GM19351 (cell line): Measurements from ENCODE around the gene COL4A2.

ENCODE experiments used
- ATAC-seq: cut with Tn5 transposase; IDR thresholded peaks from one replicate; pipeline ENCODE4 v1.9.1; 2021; ENCODE audit warnings: mild to moderate bottlenecking, moderate library complexity; ENCODE audit not compliant: unreplicated experiment

Gene COL4A2

DNA sequence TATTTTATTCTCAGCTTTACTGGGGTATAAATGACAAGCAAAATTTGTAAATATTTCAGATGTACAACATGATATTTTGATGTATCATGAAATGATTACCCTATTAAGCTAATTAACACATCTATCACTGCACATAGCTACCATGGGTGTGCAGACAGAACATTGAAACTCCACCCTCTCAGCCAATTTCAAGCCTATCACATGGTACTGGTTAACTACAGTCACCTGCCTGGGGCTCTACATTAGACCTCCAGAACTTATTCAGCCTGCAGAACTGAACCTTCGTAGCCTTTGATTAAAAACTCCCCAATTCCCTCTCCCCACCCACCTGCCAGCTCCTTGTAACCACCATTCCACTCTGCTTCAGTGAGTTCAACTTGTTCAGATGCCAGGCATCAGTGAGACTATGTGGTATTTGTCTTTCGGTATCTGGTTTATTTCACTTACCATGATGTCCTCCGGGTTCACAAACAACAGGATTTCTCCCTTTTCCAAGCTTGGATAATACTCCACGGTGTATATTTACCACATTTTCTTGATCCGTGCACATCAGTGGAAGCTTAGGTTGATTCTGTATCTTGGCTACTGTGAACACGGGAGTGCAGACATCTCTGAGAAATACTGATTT lies 235.2 kb downstream of the COL4A2 start:
- ATAC-seq: no peak

DNA sequence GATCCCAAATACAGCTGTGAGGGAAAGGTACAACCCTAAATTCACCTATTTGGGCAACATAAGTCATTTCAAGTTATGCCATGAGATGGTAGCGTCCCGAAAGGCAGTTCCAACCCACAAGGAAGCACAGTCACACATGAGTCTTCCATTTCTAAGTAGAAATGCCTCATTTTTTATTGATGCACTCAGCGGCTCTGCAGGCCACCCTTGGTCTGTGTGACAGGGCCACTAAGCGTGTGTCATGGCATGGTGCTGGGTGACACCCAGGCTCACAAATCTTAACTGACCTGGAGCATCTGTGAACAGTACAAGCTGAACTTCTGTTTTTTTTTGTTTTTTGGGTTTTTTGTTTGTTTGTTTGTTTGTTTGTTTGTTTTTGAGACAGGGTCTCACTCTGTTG lies 239.3 kb downstream of the COL4A2 start:
- ATAC-seq: no peak

DNA sequence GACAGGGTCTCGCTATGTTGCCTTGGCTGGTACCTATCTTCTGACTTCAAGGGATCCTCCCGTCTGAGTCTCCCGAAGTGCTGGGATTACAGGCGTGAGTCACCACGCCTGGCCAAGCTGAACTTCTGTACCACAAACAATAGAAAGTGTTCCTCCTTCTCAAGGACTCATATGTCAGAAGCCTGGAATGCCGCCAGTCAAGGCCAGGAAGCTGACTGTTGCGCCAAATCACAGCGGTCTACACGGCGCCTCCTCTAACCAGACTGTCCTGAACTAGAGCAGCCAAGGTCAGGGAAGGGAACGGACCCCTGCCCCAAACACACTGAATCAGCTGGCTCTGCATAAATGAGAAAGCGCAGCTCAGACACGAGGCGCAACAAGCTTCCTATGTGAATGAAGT lies 239.8 kb downstream of the COL4A2 start:
- no peak for ATAC-seq

DNA sequence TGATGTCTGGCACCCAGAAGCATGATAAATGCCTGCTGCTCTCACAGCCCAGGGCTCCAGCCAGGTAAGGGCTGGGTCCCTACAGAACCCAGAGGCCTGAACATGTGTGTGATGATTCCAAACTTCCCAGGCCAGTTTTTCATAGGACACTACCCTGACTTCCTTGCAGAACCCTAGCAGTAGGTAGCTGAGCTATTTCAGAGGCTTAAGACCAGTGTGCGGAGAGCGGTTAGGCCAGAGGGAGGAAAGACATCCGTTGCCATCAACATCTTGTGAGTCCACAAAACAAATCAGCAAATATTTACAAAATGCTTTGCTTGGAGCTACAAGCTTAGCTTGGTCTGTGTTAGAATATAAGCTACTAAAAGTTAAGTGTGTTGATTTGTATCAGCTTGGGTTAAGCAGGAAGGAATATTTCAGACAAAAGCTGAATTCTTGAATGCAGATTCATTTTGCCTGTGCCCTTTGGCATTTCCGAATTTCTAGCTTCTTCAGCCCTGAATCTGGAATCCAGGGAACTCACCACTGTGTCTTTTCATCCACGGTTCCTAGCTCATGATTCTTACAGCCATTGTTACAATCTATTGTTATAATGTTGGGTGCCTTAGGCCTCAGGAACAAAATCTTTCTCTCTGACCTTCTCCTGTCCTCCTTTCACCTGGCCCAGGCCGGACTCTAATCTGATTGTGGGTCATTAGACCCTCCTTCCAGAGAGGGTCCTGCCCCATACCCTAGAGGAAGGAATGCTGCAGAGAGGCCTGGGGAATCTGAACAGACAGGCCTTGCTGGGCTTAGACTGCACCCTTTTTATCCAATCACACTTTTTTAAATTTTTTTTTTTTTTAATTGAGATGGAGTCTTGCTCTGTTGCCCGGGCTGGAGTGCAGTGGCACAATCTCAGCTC lies 242.1 kb downstream of the COL4A2 start:
- ATAC-seq: no peak

DNA sequence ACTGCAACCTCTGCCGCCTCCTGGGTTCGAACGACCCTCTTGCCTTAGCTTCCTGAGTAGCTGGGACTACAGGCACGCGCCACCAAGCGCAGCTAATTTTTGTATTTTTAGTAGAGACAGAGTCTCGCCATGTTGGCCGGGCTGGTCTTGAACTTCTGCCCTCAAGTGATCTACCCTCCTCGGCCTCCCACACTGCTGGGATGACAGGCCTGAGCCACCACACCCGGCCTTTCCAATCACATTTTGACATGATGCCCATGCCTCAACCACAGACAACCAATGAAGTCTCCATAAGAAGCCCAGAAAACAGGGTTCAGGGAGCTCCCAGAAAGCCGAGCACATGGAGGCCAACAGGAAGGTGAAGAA lies 242.7 kb downstream of the COL4A2 start:
- ATAC-seq: no peak

DNA sequence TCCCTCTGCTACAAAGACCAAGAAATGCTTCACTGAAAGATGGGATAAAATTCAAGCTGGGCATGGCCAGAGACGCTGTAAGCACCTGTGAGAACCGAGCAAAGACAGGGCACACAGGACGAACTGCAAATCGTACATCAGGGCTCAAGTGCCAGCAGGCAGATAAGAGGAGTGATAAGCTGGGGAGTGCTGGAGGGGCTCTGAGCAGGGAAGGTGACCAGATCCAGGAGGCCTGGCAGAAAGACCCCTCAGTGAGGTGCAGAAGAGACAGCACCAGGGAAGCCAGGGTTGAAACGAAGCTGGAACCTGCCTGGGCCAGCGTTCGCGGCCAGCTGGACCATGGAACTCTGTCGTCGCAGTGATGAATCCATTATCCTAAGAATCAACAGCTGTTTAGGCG lies 244.2 kb downstream of the COL4A2 start:
- ATAC-seq: no peak

DNA sequence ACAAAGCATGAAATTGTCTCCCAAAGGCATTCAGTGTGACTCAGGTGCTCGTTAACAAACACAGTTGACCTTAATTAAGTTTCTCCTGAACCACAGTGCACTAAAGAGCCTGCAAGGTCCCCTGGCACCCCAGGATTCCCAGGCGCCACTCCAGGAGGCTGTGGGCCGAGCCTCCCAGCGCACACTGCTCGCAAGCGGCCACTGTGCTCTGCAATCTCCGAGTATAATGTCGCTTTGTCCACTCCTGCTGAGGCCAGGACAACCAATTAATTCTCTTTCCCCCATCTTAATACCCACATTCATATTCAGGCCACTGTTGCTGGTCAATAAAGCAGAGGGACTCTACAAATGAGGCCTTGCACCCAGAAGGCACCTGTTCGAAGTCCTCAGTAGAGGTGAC lies 245.7 kb downstream of the COL4A2 start:
- no peak for ATAC-seq

DNA sequence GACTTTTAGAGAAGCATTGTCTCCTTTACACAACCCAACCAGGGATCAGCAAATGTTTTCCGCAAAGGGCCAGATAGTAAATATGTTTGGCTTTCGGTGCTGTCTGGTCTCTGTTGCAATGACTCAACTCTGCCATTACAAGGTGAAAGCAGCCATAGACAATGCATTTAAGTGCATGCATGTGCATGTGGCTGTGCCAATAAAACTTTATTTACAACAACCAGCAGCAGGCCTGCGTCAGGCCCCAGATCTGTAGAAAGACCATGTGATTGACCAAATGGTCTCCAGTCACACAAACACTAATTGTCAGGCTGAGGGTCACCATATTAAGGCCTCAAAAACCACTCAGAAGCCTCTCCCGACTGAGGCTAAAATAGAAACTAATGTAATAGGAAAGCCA lies 246.3 kb downstream of the COL4A2 start:
- no peak for ATAC-seq

DNA sequence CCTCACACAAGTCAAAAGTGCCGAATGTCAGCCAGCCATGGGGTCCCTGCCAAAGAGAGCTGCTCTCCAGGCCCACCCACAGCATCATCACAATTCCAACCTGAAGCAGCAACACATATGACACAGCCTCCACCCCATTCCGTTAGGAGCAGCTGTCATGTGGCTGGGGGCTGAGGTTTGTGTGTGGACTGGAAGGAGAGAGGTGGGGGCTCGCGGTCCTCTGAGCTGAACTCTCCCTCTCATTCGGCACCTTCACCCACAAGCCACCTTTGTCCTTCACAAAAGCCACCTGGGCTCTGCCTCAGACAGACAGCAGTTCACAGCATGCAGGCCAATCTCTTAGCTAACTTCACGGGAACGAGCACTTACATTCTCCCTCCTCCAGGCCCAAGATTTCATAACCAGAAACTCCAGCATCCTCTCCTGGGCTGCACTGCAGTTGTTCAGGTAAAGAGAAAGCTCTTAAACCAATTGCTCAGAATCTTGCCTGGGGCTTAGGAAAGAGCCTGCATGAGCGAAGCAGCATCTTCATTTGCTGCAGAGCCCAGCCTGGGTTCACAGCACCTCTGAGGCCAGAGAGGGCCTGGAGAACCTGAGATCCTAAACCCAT lies 247.2 kb downstream of the COL4A2 start:
- no peak for ATAC-seq

DNA sequence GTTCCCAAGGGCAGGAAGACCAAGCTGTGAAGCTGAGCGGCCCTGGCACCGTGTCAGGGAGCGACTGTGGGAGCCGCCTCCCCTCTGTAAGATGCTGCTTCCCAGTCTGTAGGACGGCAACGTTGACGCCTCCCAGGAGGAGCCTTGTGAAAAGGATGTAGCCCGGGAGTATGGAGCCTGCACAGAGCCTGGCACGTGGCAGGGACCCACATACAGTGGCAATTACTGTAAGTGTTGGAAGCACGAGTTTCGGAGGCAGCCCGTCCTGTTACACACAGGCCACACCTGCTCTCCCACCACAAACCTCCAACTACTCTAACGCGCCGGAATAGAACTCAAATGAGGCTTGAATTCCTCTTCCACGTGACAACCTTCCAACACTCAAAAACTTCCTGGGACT lies 247.9 kb downstream of the COL4A2 start:
- ATAC-seq: no peak

DNA sequence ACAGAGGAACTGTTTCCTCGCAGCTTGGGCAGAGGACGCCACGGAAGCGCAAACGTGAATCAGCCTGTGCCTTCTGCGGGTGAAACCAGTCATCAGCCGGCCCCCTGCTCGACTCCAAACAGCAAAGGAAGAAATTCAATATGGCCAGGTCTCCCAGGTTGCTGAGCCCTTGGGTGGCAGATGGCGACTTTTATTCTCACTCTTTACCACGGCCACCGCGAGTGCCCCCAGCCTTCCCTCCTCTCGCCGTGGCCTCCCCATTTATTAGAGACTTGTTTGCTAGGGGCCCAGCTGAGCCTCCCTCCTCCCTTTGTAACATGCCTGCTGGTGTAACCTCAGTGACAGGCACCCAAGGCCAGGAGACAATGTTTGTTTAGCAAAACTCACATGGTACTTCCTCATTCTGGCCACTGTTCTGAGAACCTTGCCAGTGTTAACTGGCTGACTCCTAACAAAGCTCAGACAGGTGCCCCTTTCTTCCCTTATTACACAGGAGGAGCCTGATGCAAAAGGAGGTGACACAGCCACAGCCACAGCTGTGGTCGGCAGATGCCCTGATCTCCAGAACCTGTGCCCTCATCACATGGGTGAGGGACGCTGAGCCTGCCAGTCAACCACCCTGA lies 248.6 kb downstream of the COL4A2 start:
- ATAC-seq: peak; percentile 44

DNA sequence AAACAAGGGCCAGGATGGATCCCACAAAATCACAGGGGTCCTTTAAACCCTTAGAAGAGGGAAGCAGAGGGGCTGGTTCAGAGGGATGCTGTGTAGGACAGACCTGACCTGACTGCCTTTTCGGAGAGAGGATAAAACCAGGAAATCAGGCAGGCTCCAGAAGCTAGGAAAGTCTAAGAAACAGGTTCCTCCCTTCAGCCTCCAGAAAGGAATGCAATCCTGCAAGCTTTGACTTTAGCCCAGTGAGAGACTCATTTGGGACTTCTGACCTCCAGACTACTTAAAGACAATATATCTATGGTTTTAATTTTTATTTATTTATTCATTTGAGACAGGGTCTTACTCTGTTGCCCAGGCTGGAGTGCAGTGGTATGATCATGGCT lies 249.1 kb downstream of the COL4A2 start:
- ATAC-seq: no peak

DNA sequence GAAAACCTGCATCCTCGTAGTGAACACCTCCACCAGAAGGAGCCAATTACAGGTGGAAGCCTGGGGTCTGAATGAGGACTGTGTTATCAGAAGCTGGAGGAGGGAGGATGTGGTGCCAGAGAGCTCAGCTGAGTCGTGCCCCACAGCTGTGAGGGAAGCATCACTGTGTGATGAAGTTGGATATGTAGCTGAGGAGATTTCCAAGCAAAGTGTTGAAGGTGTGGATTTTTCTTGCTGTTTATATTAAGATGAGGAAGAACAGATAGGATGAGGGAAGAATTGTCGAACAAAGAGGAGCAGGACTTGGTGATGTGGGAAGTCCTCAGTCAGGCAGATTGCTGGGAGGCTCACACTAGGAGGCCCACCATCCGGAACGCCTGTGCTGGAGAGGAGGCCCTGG lies 250.0 kb downstream of the COL4A2 start:
- ATAC-seq: no peak

DNA sequence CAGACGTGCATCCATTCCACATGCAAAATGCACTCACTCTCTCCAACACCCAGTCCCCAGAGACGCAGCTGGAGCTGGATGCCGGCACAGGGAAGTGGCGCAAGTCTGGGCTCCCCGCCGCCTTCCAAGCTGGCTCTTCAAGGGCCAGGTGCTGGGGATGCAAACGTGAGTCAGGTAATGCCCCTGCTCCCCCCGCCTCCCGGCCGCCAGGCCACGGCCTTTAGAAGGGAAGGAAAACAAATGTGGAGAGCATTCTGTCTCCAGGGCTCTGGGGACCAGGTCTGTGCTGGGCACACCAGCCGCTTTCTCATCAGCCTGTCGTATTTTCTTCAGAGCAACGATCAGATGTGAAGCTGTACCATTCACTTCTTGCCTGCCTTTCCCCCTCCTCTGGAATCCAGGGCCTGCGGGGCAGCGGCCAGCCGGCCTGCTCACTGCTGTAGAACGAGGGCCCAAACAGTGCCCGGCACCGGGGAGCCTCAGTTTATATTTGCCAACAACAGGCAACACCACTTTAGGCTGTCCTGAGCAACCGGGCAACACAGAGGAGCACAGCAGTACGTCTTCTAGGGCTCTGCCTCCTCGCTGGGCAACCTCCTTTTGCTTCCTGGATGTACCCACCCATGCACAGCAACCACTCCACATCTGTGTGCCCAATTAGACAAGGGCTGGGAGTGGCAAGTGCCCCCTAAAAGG lies 250.7 kb downstream of the COL4A2 start:
- no peak for ATAC-seq

DNA sequence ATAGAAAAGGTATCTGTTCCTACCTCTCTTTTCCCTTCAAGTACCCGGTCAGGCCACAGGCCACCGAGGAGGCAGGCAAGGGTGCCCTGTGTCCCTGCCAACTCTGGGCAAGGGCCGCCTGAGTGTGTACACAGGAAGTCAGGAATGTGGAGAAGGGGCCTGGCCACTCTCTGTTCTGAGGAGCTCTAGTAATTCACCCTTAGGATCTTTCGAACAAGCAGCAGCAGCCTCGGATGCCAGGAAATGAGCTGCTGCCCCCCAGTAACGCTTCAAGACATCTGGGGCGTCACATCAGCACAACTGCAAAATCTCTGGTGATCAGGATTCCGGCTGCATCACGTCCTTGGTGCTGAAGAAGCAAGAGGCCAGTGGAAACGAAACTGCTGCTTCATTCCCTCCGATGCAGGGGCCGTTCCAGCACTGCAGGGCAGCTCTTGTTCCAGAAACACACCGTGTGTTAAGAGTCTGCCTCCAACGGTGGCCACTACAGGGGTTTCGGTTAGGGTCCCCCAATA lies 252.4 kb downstream of the COL4A2 start:
- no peak for ATAC-seq

DNA sequence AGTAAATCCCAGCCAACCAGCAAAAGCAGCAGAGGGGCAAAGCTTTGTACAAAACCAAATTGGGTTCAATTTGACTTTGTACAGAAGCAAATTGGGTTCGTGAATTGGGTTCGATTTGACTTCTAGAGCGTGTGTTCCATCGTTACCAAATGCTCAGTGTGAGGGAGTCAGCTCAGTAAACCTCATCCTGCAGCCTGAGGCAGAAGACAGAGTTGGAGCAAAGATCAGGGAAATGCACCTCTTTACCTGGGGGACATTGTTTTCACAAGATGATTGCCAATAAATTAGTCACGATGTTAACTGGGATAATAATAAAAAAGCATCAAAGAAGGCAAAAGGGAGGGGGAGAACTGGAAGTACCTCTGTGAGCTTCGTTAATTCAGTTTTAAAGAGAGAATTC lies 252.9 kb downstream of the COL4A2 start:
- ATAC-seq: no peak

DNA sequence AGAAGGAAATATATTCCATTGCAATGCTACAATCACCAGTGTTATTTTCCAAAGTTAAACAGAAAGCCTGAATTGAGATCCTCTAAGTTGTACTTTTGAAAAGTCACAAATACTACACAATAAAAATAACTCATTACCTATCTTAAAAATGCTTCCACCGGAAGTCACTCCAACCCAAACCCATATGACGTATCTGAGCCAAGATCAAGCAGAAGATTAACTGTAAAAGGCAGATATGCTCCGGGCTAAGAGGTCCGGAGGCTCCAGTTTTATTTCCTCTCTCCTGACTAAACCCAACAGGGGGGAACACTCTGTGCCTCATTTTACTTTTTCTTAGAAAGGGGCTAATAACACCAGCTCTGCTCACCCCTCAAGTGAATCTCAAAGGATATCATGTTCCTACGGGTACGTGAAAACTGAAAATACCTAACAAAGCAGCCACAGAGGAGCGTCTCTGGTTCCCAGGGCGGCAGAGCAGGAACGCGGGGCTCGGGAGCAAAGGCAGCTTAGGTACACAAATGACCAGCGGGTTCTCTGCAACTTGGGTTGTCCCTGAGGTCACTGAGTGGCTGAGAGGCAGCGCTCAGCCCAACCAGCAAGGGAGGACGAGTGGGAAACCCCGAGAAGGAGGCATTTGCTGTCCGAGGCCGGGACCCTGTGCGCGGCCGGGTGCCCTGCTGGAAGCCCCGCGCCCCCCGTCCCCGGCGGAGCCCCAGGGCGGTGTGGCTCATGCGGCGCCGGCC lies 253.7 kb downstream of the COL4A2 start:
- ATAC-seq: peak; percentile 21

DNA sequence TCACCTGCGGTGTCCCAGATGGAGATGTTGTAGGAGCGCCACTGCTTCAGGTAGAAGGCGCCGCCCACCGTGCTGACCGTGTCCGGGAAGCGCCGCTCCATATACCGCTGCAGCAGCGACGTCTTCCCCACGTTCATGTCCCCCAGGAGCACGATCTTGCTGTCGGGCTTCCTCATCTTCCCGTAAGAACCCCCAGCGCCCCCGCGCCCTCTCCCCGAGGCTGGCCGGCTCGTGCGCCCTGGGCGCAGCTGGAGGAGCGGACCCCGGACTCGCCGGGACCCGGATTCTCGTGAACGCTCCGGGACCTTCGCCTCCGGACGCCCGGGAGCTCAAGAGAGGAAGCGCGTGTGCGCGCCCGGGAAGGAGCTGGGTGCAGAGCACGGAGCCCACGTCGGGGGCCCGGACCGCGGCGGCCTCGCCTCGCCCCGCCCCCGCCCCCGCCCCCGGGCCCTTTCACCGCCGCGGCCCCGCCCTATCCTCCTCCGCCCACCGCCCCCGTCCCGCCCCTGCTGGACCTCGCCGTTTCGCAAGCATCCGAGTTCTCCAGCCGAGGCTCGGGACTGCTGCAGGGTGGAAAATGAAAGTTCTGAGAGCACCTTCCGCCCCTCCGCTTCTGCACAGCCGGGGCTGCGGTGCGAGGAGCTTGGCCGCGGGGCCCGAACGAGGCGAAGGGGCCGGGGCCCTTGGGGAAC lies 254.4 kb downstream of the COL4A2 start, which contains the start of gene RAB20:
RAB20 (minus strand) TSS at position 379 of the 692 bp plus-strand sequence; CDS start at position 176, 203 bp downstream.
- ATAC-seq: peak; percentile 66

DNA sequence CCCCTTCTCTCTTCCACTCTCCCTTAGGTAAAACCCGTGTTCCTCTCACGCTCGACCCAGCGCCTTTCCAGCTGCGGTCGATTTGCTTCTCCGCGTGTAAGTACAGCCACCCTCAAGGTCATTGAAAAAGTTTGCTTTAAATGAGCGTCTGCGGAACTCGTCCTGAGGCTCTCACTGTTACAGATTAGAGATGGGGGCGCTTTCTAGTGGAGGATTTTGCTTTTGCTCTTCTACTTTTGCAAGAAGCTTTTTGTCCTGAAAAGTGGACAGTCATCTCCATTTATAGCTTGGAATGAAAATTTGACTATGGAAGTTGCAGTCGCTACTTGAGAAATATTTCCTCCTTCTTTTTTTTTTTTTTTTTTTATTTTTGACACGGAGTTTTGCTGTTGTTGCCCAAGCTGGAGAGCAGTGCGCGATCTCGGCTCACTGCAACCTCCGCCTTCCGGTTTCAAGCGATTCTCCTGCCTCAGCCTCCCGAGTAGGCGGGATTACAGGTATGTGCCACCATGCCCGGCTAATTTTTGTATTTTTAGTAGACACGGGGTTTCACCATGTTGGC lies 255.0 kb downstream of the COL4A2 start:
- ATAC-seq: no peak
